Erythroblast (primary cell): Measurements from ENCODE around the gene CYSRT1.

Experiments
- GATA1 ChIP-seq: IDR thresholded peaks from 2 replicates; pipeline ENCODE4 v1.6.1; 2011; ENCODE audit warnings: low read depth, mild to moderate bottlenecking, control low read depth, low read length, moderate library complexity
- POLR2A ChIP-seq: IDR thresholded peaks from 2 replicates; pipeline ENCODE4 v1.6.1; 2011; ENCODE audit warnings: mild to moderate bottlenecking, low read length

GRCh38 chr9:137240841-137241489 lies 16.0 kb downstream of the CYSRT1 start, which contains the start of gene TUBB4B:
- peak; percentile 100 for TF ChIP-seq POLR2A
- TF ChIP-seq GATA1 = no peak
